DMS53 (cell line): ENCODE measurements around the gene FOLH1.
A peak's percentile ranks its signal among the peaks of the same experiment; 100 is the strongest.
"Not testable (repeated sequence)": the region's sequence is repeated elsewhere in the genome, so short reads cannot be mapped to it uniquely, and the experiment has no call there.

ENCODE experiments used
- DNase-seq: peaks from one replicate; lab custom pipeline; 2025; lab: John Stamatoyannopoulos, UW

FOLH1 gene

DNA sequence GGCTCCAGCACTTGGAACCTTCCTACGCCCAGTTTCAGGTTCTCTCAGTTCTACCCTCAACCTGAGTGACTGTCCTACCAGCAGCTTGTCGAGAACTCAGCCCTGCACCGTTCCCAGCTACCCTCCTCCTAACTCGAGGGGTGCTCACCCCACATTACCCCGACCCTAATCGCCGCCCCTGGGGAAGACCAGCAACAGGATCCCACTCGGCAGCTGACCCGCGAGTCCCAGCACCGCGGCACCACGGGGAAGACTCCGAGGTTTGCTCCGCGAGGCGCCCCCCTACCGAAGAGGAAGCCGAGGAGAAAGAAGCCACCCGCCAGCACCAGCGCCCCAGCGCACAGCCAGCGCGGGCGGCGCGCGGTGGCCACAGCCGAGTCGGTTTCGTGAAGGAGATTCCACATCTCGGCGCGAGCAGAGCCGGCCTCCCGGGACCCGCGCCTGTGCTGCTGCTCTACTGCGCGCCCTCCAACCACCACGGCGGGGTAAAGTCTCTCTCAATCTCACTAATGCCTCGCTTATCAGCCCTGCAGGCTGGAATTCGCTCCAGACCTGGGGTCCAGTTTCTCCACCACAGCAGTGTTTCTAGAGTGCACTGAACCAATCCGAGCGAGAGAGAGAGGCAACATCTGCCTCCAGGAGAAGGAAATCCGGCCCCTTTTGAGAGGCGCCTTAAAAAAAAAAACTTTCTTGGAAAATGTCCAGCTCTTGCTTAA lies at the start of gene FOLH1:
FOLH1 (minus strand) TSS at position 597 of the 716 bp plus-strand sequence; CDS start at position 404, 193 bp downstream.
- peak; percentile 79 for DNase-seq

DNA sequence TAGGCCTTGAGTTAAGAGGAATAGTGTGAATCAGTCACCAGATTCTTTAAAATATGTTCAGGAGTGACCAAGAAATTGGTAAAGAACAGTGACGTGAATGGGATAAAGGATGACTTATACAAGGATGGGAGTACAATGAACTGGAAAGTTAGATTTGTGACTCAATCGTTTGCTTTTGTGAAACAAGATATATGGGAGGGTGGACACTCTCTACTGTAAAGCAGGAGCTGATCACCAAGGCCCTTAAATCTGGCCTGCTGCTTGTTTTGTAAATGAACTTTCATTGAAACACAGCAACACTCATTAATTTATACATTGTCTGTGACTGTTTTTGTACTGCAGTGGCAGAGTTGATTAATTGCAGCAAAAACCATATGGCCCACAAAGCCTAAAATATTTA lies 46.7 kb upstream of the FOLH1 start:
- DNase-seq, result not testable (repeated sequence)

DNA sequence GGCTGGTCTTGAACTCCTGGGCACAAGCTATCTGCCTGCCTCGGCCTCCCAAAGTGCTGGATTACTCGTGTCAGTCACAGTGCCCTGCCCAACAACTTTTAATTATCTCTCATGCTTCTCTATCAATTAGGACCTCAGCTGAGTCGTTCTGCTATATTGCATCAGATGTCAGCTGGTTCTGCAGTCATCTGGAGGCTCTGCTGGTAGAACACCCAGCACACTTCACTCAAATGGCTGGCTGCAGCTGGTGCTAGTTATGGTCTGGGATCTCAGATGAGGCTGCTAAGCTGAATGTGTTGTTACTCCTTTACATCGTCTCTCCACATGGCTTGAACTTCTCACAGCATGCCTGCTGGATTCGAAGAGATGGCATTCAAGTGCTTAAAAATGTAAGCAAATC lies 42.8 kb upstream of the FOLH1 start:
- not testable (repeated sequence) for DNase-seq

DNA sequence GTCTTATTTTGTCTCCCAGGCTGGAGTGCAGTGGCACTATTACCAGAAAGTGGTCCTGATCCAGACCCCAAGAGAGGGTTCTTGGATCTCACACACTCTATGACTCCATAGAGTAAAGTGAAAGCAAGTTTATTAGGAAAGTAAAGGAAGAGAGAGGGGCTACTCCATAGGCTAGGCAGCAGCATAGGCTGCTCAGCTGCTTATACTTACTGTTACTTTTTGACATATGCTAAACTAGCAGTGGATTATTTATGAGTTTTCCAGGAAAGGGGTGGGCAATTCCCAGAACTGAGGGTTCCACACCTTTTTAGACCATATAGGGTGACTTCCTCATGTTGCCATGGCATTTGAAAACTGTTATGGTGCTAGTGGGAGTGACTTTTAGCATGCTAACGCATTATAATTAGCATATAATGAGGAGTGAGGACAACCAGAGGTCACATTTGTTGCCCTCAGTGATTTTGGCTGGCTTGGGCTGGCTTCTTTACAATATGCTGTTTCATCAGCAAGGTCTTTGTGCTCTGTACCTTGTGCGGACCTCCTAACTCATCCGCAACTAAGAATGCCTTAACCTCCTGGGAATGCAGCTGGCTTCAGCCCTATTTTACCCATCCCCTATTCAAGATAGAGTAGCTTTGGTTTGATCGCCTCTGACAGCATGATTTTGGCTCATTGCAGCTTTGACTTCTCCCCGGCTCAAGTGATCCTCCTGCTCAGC lies 42.2 kb upstream of the FOLH1 start:
- DNase-seq, result not testable (repeated sequence)

DNA sequence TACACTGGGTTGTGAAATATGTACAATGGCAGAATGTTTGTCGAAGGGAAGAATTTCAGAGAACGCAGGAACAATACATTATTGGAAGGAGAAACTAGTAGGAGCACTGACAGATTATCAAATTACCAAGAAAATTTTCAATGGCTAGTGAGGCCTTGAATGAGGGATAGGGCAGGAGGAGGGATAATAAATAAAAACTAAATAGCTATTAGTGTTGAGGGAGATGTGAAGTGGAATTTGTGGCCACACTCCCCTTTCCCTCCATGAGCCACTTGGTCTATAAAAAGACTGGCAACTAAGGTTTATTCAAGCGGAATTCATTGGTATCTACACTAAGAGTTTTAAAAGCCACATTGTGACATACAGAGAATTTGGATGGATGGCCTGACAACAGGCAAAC lies 41.0 kb upstream of the FOLH1 start:
- DNase-seq, result not testable (repeated sequence)

DNA sequence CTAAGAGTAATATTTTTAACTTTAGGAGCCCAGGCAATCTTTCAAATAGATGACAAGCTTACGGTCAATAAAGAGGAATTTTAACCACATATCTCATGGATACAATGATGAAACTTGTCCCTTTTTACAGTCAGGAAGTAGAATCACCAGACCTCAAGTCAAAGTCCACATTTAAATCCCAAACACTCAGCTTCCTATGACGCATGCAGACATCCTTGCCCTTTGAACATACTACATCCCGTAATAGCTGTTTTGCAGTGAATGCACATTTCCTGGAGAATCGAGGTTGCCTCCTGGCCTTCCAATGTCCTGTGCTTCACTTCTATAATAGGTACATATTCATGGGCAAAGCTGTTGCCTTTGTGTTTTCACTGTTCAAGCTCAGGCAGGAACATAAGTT lies 25.3 kb upstream of the FOLH1 start:
- peak; percentile 68 for DNase-seq

DNA sequence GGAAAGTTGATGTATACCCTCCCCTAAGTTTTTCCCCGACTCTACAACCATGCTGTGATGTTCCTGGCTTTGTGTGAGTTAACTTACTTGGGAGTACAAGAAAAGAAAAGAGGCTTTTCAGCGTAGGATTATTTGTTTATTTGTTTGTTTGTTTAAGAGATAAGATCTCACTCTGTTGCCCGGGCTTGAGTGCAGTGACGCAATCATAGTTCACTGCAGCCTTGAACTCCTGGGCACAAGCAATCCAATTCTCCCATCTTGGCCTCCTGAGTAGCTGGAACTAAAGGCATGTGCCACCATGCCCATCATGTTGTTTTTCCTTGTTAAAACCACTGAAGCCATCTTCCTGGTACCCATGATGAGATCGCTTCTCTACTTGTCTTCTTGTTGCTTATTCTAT lies 24.6 kb upstream of the FOLH1 start:
- peak; percentile 26 for DNase-seq

DNA sequence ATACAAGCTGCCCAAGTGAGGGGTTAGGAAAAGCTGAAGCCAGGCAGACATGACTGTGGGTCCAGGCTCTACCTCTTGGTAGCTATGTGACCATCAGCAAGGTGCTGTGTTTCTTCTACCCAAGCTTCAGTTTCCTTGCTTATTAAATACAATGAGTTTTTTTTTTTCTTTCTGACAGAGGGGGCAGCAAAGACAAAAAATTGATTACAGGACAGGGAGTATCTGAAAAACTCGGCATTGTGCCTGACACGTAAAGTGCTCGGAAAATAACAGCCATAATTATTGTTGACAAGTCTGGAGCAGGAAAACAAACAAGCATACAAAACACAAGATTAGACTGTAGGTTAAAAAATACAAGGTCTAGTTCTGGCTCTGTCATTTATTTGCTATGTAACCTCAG lies 23.3 kb upstream of the FOLH1 start:
- DNase-seq, result peak; percentile 24

DNA sequence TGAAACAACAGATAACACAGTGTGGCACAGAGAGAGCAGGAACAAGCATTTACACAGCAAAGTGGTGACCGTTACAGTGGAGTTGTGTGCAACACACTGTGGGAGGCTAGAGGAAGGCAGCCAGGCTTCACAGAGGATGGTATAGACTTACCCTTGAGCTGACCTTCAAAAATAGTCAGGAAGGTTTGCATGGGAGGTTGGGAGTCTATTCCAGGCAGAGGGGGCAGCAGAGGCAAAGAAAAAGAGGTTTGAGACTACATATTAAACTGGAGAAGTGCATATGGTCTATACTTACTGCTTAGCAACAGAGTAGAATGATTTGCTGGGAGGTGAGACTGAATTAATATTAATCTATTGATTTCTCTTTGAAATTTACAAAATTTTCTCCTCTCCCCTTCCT lies 22.1 kb upstream of the FOLH1 start:
- DNase-seq, result peak; percentile 56

DNA sequence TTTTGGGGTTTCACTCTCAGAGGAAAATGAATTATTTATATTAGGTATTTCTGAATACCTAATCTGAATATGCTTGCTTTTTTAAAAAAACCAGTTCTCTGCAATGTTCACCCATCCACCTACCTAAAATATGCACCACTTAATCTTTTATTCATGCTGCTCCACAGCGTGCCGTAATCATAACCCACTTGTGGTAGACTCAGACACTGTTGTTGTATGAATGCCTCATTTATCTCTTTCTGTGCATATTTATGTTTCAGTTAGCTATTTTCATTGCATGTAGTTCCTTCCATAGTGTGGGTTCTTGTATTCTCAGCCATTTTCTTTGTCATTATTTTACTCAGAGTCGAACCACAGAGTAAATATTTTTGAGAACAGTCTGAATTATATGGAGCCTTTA lies 21.6 kb upstream of the FOLH1 start:
- not testable (repeated sequence) for DNase-seq

DNA sequence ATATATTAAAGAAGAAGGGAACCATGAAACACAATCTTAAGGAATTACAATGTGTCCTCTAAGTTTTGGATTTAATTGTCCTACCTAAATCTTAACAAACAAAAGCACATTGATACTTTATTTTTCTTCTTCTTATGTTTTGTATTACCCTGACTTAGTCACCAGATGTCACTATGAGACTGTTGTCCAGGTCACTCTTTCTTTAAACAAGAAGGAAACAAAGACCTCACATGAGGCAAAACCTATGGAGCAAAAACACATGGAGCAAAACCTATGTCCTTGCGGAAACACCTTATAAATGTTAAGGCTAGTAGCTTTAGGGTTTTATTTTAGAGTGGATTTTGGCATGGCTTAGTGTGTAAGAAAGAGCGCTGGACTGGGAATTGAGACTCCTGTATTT lies 20.7 kb upstream of the FOLH1 start:
- DNase-seq, result peak; percentile 59

DNA sequence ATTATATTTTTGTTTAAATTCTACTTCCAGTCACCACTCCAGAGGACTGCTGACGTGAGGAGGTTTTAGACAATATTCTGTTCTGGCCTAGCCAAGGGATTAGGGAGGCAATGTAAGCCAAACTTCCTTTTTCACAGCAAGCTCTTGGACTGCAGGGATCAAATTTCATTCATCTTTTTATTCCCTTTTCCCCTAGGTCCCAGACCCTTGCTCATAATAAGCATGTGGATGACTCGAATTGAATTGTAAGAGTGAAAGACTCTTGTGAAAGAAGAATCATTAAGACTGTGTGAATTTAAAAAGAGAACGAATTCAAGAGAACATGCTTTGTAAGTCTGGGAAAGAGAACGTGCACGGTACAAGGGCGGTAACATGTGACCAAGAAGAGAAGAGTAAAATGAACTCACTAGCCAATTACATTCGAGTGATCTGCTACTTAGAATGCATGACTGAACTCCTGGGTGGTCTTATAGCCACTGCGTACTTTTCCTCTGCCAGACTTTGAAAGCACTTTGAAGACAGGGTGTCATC lies 16.9 kb upstream of the FOLH1 start:
- DNase-seq, result not testable (repeated sequence)

DNA sequence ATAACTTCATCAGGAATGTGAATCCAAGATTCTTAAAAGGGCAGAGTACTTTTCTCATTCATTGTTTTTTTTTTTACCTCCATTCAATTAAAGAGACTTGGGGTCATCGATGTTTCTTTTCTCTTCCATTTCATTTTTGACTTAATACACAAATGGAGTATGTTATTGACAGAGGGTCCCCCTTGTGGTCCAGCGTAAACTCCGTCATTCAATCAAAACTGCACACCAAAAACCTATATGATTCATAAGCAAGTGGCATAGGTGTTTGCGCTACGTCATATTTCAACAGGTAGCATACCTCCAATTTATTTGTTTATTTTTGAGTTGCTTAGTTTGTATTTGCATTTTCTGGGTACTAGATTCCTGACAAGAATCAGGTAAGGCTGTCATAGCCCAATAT lies 12.7 kb upstream of the FOLH1 start:
- no peak for DNase-seq

DNA sequence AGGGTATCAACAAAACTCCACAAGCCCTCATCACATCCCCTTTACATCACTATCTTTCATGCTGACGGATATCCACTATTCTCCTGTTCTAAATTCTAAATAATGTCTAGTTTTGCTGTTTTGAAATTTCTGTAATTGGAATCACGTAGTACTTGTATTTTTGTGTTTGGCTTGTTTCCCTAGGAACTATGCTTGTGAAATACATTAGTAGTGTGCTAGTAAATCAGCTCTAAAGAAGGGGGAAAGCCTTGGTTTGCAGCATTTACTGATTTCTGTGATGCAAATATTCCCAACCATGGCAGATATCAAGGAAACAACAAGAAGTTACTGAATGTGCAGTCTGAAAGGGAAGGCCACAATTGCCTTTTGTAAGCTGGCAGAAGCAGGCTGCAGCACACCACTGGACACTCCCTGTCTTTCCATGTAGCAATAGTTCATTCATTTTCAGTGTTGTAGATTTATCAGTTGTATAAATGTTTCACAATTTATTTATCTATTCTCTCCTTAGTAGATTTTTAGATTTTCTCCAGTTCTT lies 4.7 kb upstream of the FOLH1 start:
- DNase-seq, result no peak

DNA sequence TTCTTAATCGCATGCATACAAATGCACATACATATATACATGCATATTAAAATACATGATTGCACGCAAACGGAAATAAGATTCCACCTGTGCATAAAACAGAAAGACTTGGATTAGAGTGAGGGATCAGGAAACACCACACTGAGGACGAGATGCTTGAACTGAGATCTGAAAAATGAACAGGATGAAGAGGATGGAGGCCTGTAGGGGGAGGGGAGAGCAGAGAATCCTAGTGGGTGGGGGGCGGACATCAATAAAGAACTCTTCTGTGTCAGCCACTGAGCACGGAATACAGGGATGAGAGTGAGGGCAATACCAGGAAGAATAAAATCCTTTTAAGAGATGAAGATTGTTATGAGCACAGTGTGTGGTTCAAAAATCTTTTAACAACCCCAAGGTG lies 1.4 kb downstream of the FOLH1 start:
- DNase-seq, result peak; percentile 15

DNA sequence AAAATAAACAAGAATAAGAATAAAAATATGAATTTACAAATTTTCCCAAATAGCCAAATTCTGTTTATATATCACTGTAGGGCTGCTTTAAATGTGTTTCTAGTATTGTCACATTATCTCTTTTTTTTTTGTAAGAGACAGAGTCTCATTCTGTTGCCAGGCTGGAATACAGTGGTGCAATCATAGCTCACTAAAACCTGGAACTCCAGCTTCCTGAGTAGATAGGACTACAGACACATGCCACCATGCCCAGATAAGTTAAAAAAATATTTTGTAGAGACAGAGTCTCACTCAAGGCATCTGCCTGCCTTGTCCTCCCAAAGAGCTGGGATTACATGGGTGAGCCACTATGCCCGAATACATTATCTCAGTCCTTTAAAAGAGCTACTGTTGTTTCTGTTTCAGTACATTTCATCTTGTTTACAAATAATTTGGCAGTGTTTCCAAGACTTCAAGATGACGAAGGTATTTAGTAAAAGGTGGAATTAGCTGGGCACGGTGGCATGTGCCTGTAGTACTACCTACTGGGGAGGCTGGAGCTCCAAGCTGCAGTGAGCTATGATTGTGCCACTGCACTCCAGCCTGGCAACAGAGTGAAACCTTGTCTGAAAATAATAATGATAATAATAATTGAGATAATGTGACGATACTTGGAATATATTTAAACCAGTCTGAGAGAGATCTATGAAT lies 6.0 kb downstream of the FOLH1 start:
- DNase-seq, result no peak

DNA sequence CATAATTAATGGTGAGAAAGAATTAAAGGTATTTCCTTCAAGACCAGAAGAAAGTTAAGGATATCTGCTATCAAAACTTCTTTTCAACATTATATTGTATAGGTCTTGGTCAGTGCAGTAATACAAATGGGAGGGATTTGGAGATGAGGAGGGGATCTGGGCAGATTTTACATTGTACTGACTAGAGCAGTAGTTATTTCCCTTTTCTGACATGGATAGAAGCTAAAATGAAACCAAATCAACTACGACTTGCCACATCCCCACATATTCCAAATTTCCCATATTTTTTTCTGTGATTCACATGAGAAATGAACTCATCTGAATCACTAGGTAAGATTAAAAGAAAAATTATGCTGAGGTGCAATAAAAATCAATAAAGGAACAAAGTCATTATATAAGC lies 11.6 kb downstream of the FOLH1 start:
- not testable (repeated sequence) for DNase-seq

DNA sequence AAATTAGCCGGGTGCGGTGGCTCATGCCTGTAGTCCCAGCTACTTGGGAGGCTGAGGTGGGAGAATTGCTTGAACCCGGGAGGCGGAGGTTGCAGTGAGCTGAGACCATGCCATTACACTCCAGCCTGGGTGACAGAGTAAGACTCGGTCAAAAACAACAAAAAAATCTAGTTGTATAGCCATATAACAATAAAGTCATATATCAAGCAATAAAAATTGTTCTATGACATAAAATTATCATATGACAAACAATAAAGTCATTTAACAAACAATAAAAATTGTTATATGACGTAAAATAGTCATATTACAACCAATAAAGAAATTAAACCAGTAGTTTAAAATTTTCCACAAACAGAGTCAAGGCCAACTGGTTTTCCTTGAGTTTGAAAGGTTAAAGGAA lies 12.4 kb downstream of the FOLH1 start:
- not testable (repeated sequence) for DNase-seq

DNA sequence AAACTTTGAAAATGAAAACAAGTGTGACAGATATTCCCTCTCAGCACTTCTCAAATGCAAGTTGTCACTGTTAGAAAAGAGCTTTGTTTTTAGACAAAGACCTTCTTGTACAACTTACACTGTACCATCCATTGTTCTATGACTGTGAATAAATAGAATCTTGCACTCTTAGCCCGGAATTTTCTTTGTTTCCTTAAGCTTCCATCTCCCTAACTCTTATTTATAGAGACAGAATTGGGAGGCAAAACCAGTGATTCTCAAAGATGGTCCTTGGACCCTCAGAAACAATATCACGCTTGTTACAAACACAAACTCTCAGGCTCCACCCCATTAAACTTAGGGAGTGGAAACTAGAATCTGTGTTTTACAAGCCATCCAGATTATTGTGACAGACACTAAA lies 18.1 kb downstream of the FOLH1 start:
- DNase-seq, result not testable (repeated sequence)

DNA sequence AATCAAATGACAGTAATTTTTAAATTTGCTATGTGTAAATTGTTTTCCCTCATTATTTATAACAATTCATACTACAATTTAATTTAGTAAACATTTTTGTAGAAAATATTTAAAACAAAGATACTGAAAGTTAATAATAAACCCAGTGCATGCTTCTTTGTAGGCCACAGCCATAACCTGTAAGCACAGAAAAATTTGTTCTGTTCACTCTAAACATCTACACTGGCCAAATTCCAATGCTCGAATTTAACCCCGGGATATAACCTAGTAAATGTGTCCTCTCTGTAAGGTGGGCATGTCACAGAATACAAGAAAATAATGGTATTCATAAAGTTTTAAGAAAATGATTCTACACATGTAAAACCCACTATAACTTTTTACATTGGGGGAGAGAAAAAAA lies 22.2 kb downstream of the FOLH1 start:
- DNase-seq, result not testable (repeated sequence)

DNA sequence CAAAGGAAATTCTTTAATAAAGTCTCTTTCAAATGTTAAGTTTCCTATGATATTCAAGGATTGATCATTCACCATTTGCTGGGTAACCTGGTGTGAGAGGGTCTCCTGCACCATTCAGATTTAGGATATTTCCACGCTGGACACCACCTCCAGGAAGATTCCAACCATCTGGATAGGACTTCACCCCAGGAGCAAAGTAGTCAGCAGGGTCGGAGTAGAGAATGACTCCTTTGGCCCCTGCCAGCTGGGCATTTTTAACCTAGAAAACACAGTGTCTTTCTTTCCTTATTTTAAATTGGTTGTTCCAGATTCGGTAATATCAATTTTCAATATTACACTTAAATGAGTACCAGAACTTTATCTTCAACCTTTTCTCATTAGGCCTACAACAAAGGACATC lies 22.8 kb downstream of the FOLH1 start:
- not testable (repeated sequence) for DNase-seq

DNA sequence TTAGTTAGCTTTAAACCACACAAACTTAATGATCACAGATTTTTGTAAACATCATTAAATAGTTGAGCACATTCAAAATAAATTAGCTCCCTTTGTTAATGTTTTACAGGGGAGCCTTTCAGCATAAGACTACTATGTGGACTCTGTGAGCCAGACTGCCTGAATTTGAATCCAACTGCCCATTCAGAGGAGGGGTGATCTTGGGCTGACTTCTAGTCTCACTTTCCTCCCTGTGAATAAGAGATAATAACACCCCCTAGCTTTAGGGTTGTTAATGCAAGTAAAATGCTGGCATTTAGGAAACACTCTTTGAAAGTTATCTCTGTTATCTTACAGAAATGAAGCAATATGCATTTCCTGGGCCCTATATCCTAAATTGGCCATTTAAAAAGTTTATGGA lies 23.6 kb downstream of the FOLH1 start:
- peak; percentile 1 for DNase-seq
